ENCODE results near the gene IFNLR1.

The IFNLR1 gene

GRCh38 chr1:24126672-24127023 lies 60.4 kb downstream of the IFNLR1 start:
- no peak for DNase-seq (ENCODE audit: extremely low read depth in 1 of 2, low read depth in 1 of 2)

GRCh38 chr1:24126018-24126671 lies 60.9 kb downstream of the IFNLR1 start:
- no peak for DNase-seq (ENCODE audit: extremely low read depth in 1 of 2, low read depth in 1 of 2)

- no peak for DNase-seq (ENCODE audit: extremely low read depth in 1 of 2, low read depth in 1 of 2)
Measured at GRCh38 chr1:24125456-24125855, 61.6 kb downstream of the IFNLR1 start.

GRCh38 chr1:24124980-24125379 lies 62.1 kb downstream of the IFNLR1 start:
- DNase-seq (ENCODE audit: extremely low read depth in 1 of 2, low read depth in 1 of 2): no peak

- DNase-seq (ENCODE audit: extremely low read depth in 1 of 2, low read depth in 1 of 2): no peak
Measured at GRCh38 chr1:24123611-24124010, 63.5 kb downstream of the IFNLR1 start.

GRCh38 chr1:24122776-24123175 lies 64.3 kb downstream of the IFNLR1 start:
- no peak for DNase-seq (ENCODE audit: extremely low read depth in 1 of 2, low read depth in 1 of 2)

- DNase-seq (ENCODE audit: extremely low read depth in 1 of 2, low read depth in 1 of 2): no peak
Measured at GRCh38 chr1:24121406-24121805, 65.7 kb downstream of the IFNLR1 start.

- DNase-seq (ENCODE audit: extremely low read depth in 1 of 2, low read depth in 1 of 2): no peak
Measured at GRCh38 chr1:24120965-24121364, 66.1 kb downstream of the IFNLR1 start.

- DNase-seq (ENCODE audit: extremely low read depth in 1 of 2, low read depth in 1 of 2): no peak
Measured at GRCh38 chr1:24119859-24120756, 67.0 kb downstream of the IFNLR1 start.

- no peak for DNase-seq (ENCODE audit: extremely low read depth in 1 of 2, low read depth in 1 of 2)
Measured at GRCh38 chr1:24119489-24119858, 67.6 kb downstream of the IFNLR1 start.

- DNase-seq (ENCODE audit: extremely low read depth in 1 of 2, low read depth in 1 of 2): no peak
Measured at GRCh38 chr1:24118410-24119242, 68.5 kb downstream of the IFNLR1 start.

- no peak for DNase-seq (ENCODE audit: extremely low read depth in 1 of 2, low read depth in 1 of 2)
Measured at GRCh38 chr1:24117722-24118409, 69.2 kb downstream of the IFNLR1 start.

GRCh38 chr1:24117132-24117531 lies 70.0 kb downstream of the IFNLR1 start:
- DNase-seq (ENCODE audit: extremely low read depth in 1 of 2, low read depth in 1 of 2): no peak

- DNase-seq (ENCODE audit: extremely low read depth in 1 of 2, low read depth in 1 of 2): no peak
Measured at GRCh38 chr1:24114753-24115152, 72.3 kb downstream of the IFNLR1 start.

GRCh38 chr1:24113641-24114033 lies 73.5 kb downstream of the IFNLR1 start:
- DNase-seq (ENCODE audit: extremely low read depth in 1 of 2, low read depth in 1 of 2): no peak

- DNase-seq (ENCODE audit: extremely low read depth in 1 of 2, low read depth in 1 of 2): peak; percentile 33 to 58
Measured at GRCh38 chr1:24111996-24112779, 74.9 kb downstream of the IFNLR1 start, which contains the start of gene MYOM3. TSS of gene MYOM3 (minus strand) at chr1:24112135. CDS start at chr1:24108636, 3,499 bp downstream.

- DNase-seq (ENCODE audit: extremely low read depth in 1 of 2, low read depth in 1 of 2): no peak
Measured at GRCh38 chr1:24111262-24111995, 75.7 kb downstream of the IFNLR1 start.

GRCh38 chr1:24110642-24111261 lies 76.3 kb downstream of the IFNLR1 start:
- DNase-seq (ENCODE audit: extremely low read depth in 1 of 2, low read depth in 1 of 2): no peak
